K562 (cell line): ENCODE results near the gene ZBTB22. TPM values are rescaled to one million over a fixed set of nuclear protein-coding genes. Genes with fewer than 3 reads are reported as not detected.
A peak's percentile ranks its signal among the peaks of the same experiment; 100 is the strongest.

Experiments used
- ATAC-seq: fragments of 200-7000 bp; cut with Tn5 transposase; 3 replicates; pipeline ENCODE4 v1.9.1; 2020; ENCODE audit warnings: moderate library complexity
- BruUV-seq: library from RNA; stranded (reverse); fragments of 400-500 nt; replicated peaks from 2 replicates; lab custom pipeline; 2021; lab: Mats Ljungman, UMichigan
- CTCF ChIA-PET: fragments of 300-600 bp; formaldehyde crosslinking; extraction: SDS; loops from one replicate; lab custom pipeline; 2021; ENCODE audit warnings: low intra/inter-chr PET ratio; lab: Yijun Ruan, JAX
- POLR2A ChIA-PET: fragments of 300-600, 350-650 bp; sonication (Branson Sonifier 250); formaldehyde crosslinking; extraction: SDS; loops from one replicate; lab custom pipeline; 2021; ENCODE audit warnings: antibody characterized with exemption, inconsistent platforms; lab: Yijun Ruan, JAX
- DNase-seq, 4 experiments: peaks; one replicate each; pipeline versions ENCODE4 v3.0.0 to v3.0.0-alpha.2; 2011 to 2018; ENCODE audit warnings: low spot score in 3 of 4, mixed read lengths in 3 of 4; ENCODE audit errors: extremely low read depth in 1 of 4
- FAIRE-seq: peaks from 2 replicates; lab custom pipeline; 2011; peaks lifted over from hg19 to GRCh38; lab: Jason Lieb, UNC
- H2AFZ ChIP-seq: 2 replicates; pipeline ENCODE4 v1.6.0; 2011; ENCODE audit warnings: low read depth, low read length, control low read depth, inconsistent platforms
- H3K27ac ChIP-seq: fragments of 200-600 bp; 3 replicates; pipeline ENCODE4 v1.8.0; 2011; ENCODE audit warnings: low read depth, mild to moderate bottlenecking, control low read depth, inconsistent platforms, low read length, moderate library complexity, mixed read lengths; ENCODE audit errors: extremely low read depth
- H3K27me3 ChIP-seq, 2 experiments: fragments of 300-600 bp in 1 of 2; 2 replicates in 1 of 2; 3 replicates in 1 of 2; pipeline versions ENCODE4 v1.6.0 to v1.8.0; 2011; ENCODE audit warnings: inconsistent platforms in 2 of 2, low read length in 2 of 2, mild to moderate bottlenecking in 1 of 2, mixed read lengths in 1 of 2, moderate library complexity in 1 of 2; ENCODE audit not compliant: control insufficient read depth in 2 of 2, insufficient read depth in 2 of 2
- H3K36me3 ChIP-seq: fragments of 300-600 bp; 3 replicates; pipeline ENCODE4 v1.8.0; 2011; ENCODE audit warnings: mild to moderate bottlenecking, low read length, inconsistent platforms; ENCODE audit not compliant: control insufficient read depth, insufficient read depth
- H3K4me1 ChIP-seq, 2 experiments: fragments of 200-600 bp in 1 of 2; replicated peaks in 1 of 2; 2 replicates in 1 of 2; 3 replicates in 1 of 2; pipeline versions ENCODE4 v1.5.1 to v1.8.0; 2011; ENCODE audit warnings: inconsistent platforms in 2 of 2, low read length in 2 of 2, mild to moderate bottlenecking in 1 of 2, mixed read lengths in 1 of 2, moderate library complexity in 1 of 2; ENCODE audit not compliant: control insufficient read depth in 2 of 2, insufficient read depth in 2 of 2
- H3K4me2 ChIP-seq: 2 replicates; pipeline ENCODE4 v1.6.1; 2011; ENCODE audit warnings: low read length, control low read depth, inconsistent platforms, mixed read lengths; ENCODE audit not compliant: insufficient read depth
- H3K4me3 ChIP-seq: fragments of 200-600 bp; sonication (generic), shearing (Covaris generic); 2 replicates; pipeline ENCODE4 v1.5.1; 2016; ENCODE audit warnings: control low read depth, inconsistent platforms
- H3K79me2 ChIP-seq: fragments of 200-600 bp; 3 replicates; pipeline ENCODE4 v1.8.0; 2011; ENCODE audit warnings: low read length, inconsistent platforms; ENCODE audit not compliant: control insufficient read depth, insufficient read depth
- H3K9ac ChIP-seq, 2 experiments: 2 replicates each; pipeline versions ENCODE4 v1.6.0 to v1.6.1; 2011; ENCODE audit warnings: low read depth in 2 of 2, low read length in 2 of 2, control low read depth in 1 of 2, inconsistent platforms in 1 of 2, mild to moderate bottlenecking in 1 of 2, mixed read lengths in 1 of 2; ENCODE audit not compliant: insufficient read depth in 1 of 2
- H3K9me1 ChIP-seq: one replicate; pipeline ENCODE4 v1.6.0; 2011; ENCODE audit warnings: inconsistent platforms, mild to moderate bottlenecking, low read length, moderate library complexity; ENCODE audit not compliant: control insufficient read depth, insufficient read depth
- H3K9me3 ChIP-seq: replicated peaks from 2 replicates; pipeline ENCODE4 v1.5.1; 2011; ENCODE audit warnings: low read depth, low read length, inconsistent platforms; ENCODE audit not compliant: control insufficient read depth, insufficient read depth
- H4K20me1 ChIP-seq: replicated peaks from 2 replicates; pipeline ENCODE4 v1.6.1; 2011; ENCODE audit warnings: low read length, inconsistent platforms, mixed read lengths; ENCODE audit not compliant: control insufficient read depth, insufficient read depth
- BRD4 ChIP-seq: fragments of 200-600 bp; sonication (generic); IDR thresholded peaks from 2 replicates; pipeline ENCODE4 v1.6.1; 2017; ENCODE audit warnings: inconsistent platforms
- CHD4 ChIP-seq: fragments of 200-600 bp; sonication (generic); IDR thresholded peaks from 3 replicates; pipeline ENCODE4 v1.6.1; 2012; ENCODE audit warnings: low read depth, mild to moderate bottlenecking, mixed read lengths, low read length, inconsistent platforms; ENCODE audit not compliant: insufficient read depth, insufficient replicate concordance, poor library complexity, severe bottlenecking
- FOXK2 ChIP-seq, 2 experiments: fragments of 450-650 bp; IDR thresholded peaks in 1 of 2; conservative IDR thresholded peaks in 1 of 2; 2 replicates each; pipeline ENCODE4 v1.6.1; 2016; ENCODE audit warnings: low read depth in 2 of 2, mild to moderate bottlenecking in 1 of 2
- HSF4 ChIP-seq: fragments of 250-450 bp; sonication (Bioruptor Pico); IDR thresholded peaks from 2 replicates; pipeline ENCODE4 v2.1.2; 2022; ENCODE audit warnings: mild to moderate bottlenecking, moderate library complexity, borderline replicate concordance
- MBD2 ChIP-seq: sonication (generic); IDR thresholded peaks from 2 replicates; pipeline ENCODE4 v1.6.1; 2016; ENCODE audit warnings: low read depth, borderline replicate concordance
- MEF2A ChIP-seq: IDR thresholded peaks from 2 replicates; pipeline ENCODE4 v1.6.1; 2011; ENCODE audit warnings: low read depth, mild to moderate bottlenecking, low read length, moderate library complexity; ENCODE audit not compliant: control insufficient read depth
- MTA3 ChIP-seq: fragments of 450-650 bp; formaldehyde crosslinking; IDR thresholded peaks from 2 replicates; pipeline ENCODE4 v1.6.1; 2017; ENCODE audit warnings: mild to moderate bottlenecking, borderline replicate concordance
- NR2F6 ChIP-seq: fragments of 450-650 bp; formaldehyde crosslinking; IDR thresholded peaks from 2 replicates; pipeline ENCODE4 v1.4.0; 2020; ENCODE audit warnings: mild to moderate bottlenecking
- PYGO2 ChIP-seq: fragments of 450-650 bp; IDR thresholded peaks from 2 replicates; pipeline ENCODE4 v1.6.1; 2016; ENCODE audit warnings: mild to moderate bottlenecking, missing genetic modification characterization, moderate library complexity, missing compliant biosample characterization
- SMARCA4 ChIP-seq: fragments of 450-650 bp; IDR thresholded peaks from 2 replicates; pipeline ENCODE4 v1.6.1; 2016
- STAG1 ChIP-seq: sonication (generic); formaldehyde crosslinking; IDR thresholded peaks from 2 replicates; pipeline ENCODE4 v1.5.0; 2020; ENCODE audit warnings: missing genetic modification reagents, borderline replicate concordance
- STAT5B ChIP-seq: fragments of 250-450 bp; sonication (Bioruptor Pico); IDR thresholded peaks from 2 replicates; pipeline ENCODE4 v1.8.0; 2021; ENCODE audit warnings: mild to moderate bottlenecking, inconsistent platforms
- ZNF717 ChIP-seq: fragments of 250-450 bp; sonication (Bioruptor Pico); IDR thresholded peaks from 2 replicates; pipeline ENCODE4 v1.5.0; 2021
- whole genome bisulfite sequencing: fragments of 100-300 bp; shearing (Covaris generic); methylation state at CpG from one replicate; pipeline ENCODE4 v1.1.6; 2016; ENCODE audit warnings: low coverage, mixed read lengths; ENCODE audit not compliant: insufficient coverage; ENCODE audit errors: missing lambda C conversion rate; 5-methylcytosine and 5-hydroxymethylcytosine counted together
- in situ Hi-C: fragments of 300-500 bp; cut with MboI; formaldehyde crosslinking; loops from 4 replicates; pipeline ENCODE4 v1.15.0; 2018; ENCODE audit warnings: inconsistent platforms, mixed read lengths
- intact Hi-C: fragments of 100-400 bp; cut with micrococcal nuclease; formaldehyde crosslinking; loops from 2 replicates; pipeline ENCODE4 v1.14.2; 2022
- polyA plus RNA-seq, 8 experiments: library from polyadenylated mRNA; depleted of rRNA in 4 of 8; stranded (reverse) in 5 of 8; unstranded in 3 of 8; fragments of >200 nt; fragmentation: Nextera tagmentation in 2 of 8; fragmentation: Illumina TruSeq in 1 of 8; extraction: Ambion mirVana in 2 of 8; extraction: Trizol in 1 of 8; gene quantifications; 2 replicates each; pipeline versions ENCODE4 v1.2.1 to v1.2.3, GENCODE V29; 2011 to 2014; ENCODE audit warnings: inconsistent platforms in 1 of 8, missing spikeins in 1 of 8
- total RNA-seq, 7 experiments: library from RNA; depleted of rRNA in 6 of 7; stranded (reverse); fragments of >200 nt in 6 of 7; fragmentation: Illumina TruSeq in 2 of 7; extraction: Trizol in 2 of 7; gene quantifications; 2 replicates each; pipeline versions ENCODE4 v1.2.1 to v1.2.3, GENCODE V29; 2011 to 2021; ENCODE audit warnings: low replicate concordance in 1 of 7
- TF ChIP-seq, protein P1 (sequence below), 3 experiments: fragments of 200-800 bp in 1 of 3; sonication (Bioruptor generic) in 1 of 3; sonication (generic) in 1 of 3; formaldehyde crosslinking in 1 of 3; IDR thresholded peaks; 2 replicates each; pipeline versions ENCODE4 v1.6.1 to v1.8.0; 2016 to 2022; ENCODE audit warnings: mild to moderate bottlenecking in 2 of 3, missing compliant biosample characterization in 2 of 3, missing genetic modification characterization in 2 of 3, missing genetic modification reagents in 1 of 3
- TF ChIP-seq, protein P2 (sequence below): fragments of 450-650 bp; conservative IDR thresholded peaks from 2 replicates; pipeline ENCODE4 v1.6.1; 2016; ENCODE audit warnings: missing genetic modification characterization, low read depth, mild to moderate bottlenecking, control low read depth, missing compliant biosample characterization
- TF ChIP-seq, protein P3 (sequence below): sonication (generic); formaldehyde crosslinking; IDR thresholded peaks from 2 replicates; pipeline ENCODE4 v1.4.0; 2020; ENCODE audit warnings: mild to moderate bottlenecking, missing genetic modification reagents
- TF ChIP-seq, protein P4 (sequence below): fragments of 250-450 bp; sonication (Bioruptor Pico); IDR thresholded peaks from 2 replicates; pipeline ENCODE4 v1.5.0; 2021

ZBTB22 gene
- total and polyA plus RNA-seq, 9 of the 15 experiments (the other 6 are each of a cell fraction or from before 2014, with no cell fraction given), result 0.21 to 11.9 (median 7.1) TPM

DNA sequence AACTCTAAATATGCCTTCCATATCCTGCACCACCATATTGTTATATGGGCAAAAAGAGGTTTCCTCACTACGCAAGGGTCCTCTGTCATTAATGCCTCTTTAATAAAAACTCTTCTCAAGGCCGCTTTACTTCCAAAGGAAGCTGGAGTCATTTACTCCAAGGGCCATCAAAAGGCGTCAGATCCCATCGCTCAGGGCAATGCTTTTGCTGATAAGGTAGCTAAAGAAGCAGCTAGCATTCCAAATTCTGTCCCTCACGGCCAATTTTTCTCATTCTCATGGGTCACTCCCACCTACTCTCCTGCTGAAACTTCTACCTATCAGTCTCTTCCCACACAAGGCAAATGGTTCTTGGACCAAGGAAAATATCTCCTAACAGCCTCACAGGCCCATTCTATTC, 30.3 kb upstream of the ZBTB22 start:
- 35% methylated on average over 5 of the region's 5 CpGs for WGBS
- TF ChIP-seq, protein P1, sequence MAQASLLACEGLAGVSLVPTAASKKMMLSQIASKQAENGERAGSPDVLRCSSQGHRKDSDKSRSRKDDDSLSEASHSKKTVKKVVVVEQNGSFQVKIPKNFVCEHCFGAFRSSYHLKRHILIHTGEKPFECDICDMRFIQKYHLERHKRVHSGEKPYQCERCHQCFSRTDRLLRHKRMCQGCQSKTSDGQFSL (CRISPR knock-in tag; IDR thresholded peaks at IDR 0.05), result no peak
- TF ChIP-seq, protein P1 (tag; IDR thresholded peaks at IDR 0.05), result no peak
- TF ChIP-seq CHD4, result no peak
- no peak for TF ChIP-seq BRD4
- TF ChIP-seq PYGO2 (tag), result no peak
- no peak for TF ChIP-seq MBD2
- TF ChIP-seq ZNF717 (CRISPR knock-in tag), result no peak
- no peak for TF ChIP-seq MEF2A
- TF ChIP-seq, protein P2, sequence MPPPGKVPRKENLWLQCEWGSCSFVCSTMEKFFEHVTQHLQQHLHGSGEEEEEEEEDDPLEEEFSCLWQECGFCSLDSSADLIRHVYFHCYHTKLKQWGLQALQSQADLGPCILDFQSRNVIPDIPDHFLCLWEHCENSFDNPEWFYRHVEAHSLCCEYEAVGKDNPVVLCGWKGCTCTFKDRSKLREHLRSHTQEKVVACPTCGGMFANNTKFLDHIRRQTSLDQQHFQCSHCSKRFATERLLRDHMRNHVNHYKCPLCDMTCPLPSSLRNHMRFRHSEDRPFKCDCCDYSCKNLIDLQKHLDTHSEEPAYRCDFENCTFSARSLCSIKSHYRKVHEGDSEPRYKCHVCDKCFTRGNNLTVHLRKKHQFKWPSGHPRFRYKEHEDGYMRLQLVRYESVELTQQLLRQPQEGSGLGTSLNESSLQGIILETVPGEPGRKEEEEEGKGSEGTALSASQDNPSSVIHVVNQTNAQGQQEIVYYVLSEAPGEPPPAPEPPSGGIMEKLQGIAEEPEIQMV, result no peak
- TF ChIP-seq MTA3, result no peak
- TF ChIP-seq, protein P3, sequence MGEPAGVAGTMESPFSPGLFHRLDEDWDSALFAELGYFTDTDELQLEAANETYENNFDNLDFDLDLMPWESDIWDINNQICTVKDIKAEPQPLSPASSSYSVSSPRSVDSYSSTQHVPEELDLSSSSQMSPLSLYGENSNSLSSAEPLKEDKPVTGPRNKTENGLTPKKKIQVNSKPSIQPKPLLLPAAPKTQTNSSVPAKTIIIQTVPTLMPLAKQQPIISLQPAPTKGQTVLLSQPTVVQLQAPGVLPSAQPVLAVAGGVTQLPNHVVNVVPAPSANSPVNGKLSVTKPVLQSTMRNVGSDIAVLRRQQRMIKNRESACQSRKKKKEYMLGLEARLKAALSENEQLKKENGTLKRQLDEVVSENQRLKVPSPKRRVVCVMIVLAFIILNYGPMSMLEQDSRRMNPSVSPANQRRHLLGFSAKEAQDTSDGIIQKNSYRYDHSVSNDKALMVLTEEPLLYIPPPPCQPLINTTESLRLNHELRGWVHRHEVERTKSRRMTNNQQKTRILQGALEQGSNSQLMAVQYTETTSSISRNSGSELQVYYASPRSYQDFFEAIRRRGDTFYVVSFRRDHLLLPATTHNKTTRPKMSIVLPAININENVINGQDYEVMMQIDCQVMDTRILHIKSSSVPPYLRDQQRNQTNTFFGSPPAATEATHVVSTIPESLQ (CRISPR knock-in tag), result no peak
- TF ChIP-seq NR2F6 (CRISPR knock-in tag), result no peak
- no peak for TF ChIP-seq STAT5B (CRISPR knock-in tag)
- no peak for TF ChIP-seq FOXK2 (conservative IDR thresholded peaks at IDR 0.05 in 1 of 2, IDR thresholded peaks at IDR 0.05 in 1 of 2; ENCODE audit: low read depth in 2 of 2)
- TF ChIP-seq, protein P4, sequence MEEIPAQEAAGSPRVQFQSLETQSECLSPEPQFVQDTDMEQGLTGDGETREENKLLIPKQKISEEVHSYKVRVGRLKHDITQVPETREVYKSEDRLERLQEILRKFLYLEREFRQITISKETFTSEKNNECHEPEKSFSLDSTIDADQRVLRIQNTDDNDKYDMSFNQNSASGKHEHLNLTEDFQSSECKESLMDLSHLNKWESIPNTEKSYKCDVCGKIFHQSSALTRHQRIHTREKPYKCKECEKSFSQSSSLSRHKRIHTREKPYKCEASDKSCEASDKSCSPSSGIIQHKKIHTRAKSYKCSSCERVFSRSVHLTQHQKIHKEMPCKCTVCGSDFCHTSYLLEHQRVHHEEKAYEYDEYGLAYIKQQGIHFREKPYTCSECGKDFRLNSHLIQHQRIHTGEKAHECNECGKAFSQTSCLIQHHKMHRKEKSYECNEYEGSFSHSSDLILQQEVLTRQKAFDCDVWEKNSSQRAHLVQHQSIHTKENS (CRISPR knock-in tag), result no peak
- TF ChIP-seq STAG1 (CRISPR knock-in tag), result no peak
- no peak for TF ChIP-seq SMARCA4
- TF ChIP-seq HSF4 (CRISPR knock-in tag), result no peak

More for the DNA sequence above, 30.3 kb upstream of the ZBTB22 start:
- ChIA-PET POLR2A (interaction anchor here (0.6 to 1.5 kb wide), 3 partner anchors 9 to 104 kb away, joined by 3 read pairs; no protein-coding TSS in a partner anchor), CTCF (interaction anchor here (0.6 kb wide), 1 partner anchor 196 kb away, joined by 3 read pairs; no protein-coding TSS in a partner anchor)
- intact Hi-C loops (loop anchor here (5.0 kb wide), 1 partner anchor 44 kb away; the partner anchor contains the start of gene KIFC1), in situ Hi-C loops (no loop called here)
- no peaks in the 10 kb centered on the region for H3K9me1 ChIP-seq
- no peak overlapping the region for H3K9ac ChIP-seq
- H3K79me2 ChIP-seq, result no peaks in the 10 kb centered on the region
- ATAC-seq (no peak), DNase-seq (no peak), FAIRE-seq (no peak)
- H3K27me3 ChIP-seq, result no peaks in the 10 kb centered on the region
- H3K9me3 ChIP-seq, result no peaks in the 10 kb centered on the region
- peaks cover 5 to 12% of the 10 kb centered on the region in 2 experiments; a peak in 3 of 5 replicates for H3K4me1 ChIP-seq
- no peaks in the 10 kb centered on the region for H3K36me3 ChIP-seq
- no peak overlapping the region for H3K27ac ChIP-seq
- H3K4me2 ChIP-seq, result no peak overlapping the region
- no peaks in the 10 kb centered on the region for H4K20me1 ChIP-seq
- no peak overlapping the region for H3K4me3 ChIP-seq
- BruUV-seq, result no TSS peak
- H2AFZ ChIP-seq, result peak overlapping the region; percentile 52; the same call in 1 of the 2 replicates
